GM12873 (cell line): Measurements from ENCODE around the gene DPYSL4.

Experiments used
- CTCF ChIP-seq: IDR thresholded peaks from 2 replicates; pipeline ENCODE4 v1.5.1; 2012; ENCODE audit warnings: low read depth, mild to moderate bottlenecking, moderate library complexity, low read length, control low read depth; ENCODE audit not compliant: insufficient read depth; ENCODE audit errors: missing control alignments

DPYSL4 gene

GRCh38 chr10:132233501-132234085 is 46.8 kb downstream of the DPYSL4 start:
- TF ChIP-seq CTCF: no peak

- no peak for TF ChIP-seq CTCF
Measured at GRCh38 chr10:132234860-132235259, 48.1 kb downstream of the DPYSL4 start.

- TF ChIP-seq CTCF: no peak
Measured at GRCh38 chr10:132236161-132236560, 49.4 kb downstream of the DPYSL4 start.

- no peak for TF ChIP-seq CTCF
Measured at GRCh38 chr10:132236881-132237280, 50.1 kb downstream of the DPYSL4 start.

GRCh38 chr10:132237396-132237795 is 50.6 kb downstream of the DPYSL4 start:
- no peak for TF ChIP-seq CTCF

- no peak for TF ChIP-seq CTCF
Measured at GRCh38 chr10:132237871-132238270, 51.1 kb downstream of the DPYSL4 start.

- no peak for TF ChIP-seq CTCF
Measured at GRCh38 chr10:132238371-132239125, 51.8 kb downstream of the DPYSL4 start.
